Caco-2 (cell line): ENCODE results near the gene KIFC3. TPM values are rescaled to one million over a fixed set of nuclear protein-coding genes. Genes with fewer than 3 reads are reported as not detected.

Experiments used
- BruUV-seq: library from RNA; stranded (reverse); fragments of 400-500 nt; replicated peaks from 2 replicates; lab custom pipeline; 2021; lab: Mats Ljungman, UMichigan
- CTCF ChIA-PET: fragments of 300-600 bp; sonication (Branson Sonifier 250); formaldehyde crosslinking; loops from one replicate; lab custom pipeline; 2022; ENCODE audit warnings: antibody characterized with exemption; lab: Charles Lee
- POLR2A ChIA-PET: fragments of 300-600 bp; sonication (Branson Sonifier 250); formaldehyde crosslinking; loops from one replicate; lab custom pipeline; 2022; ENCODE audit warnings: antibody characterized with exemption; lab: Charles Lee
- DNase-seq, 2 experiments: peaks; one replicate each; pipeline versions ENCODE4 v3.0.0 to v3.0.0-alpha.2; 2020 to 2022
- H3K27me3 ChIP-seq: replicated peaks from 2 replicates; pipeline ENCODE4 v1.6.0; 2011; ENCODE audit warnings: low read length; ENCODE audit not compliant: control insufficient read depth, insufficient read depth
- H3K36me3 ChIP-seq: 2 replicates; pipeline ENCODE4 v1.5.1; 2011; ENCODE audit warnings: low read length; ENCODE audit not compliant: control insufficient read depth, insufficient read depth
- H3K4me1 ChIP-seq: fragments of 250-450 bp; sonication (Bioruptor Pico); 2 replicates; pipeline ENCODE4 v1.5.1; 2020; ENCODE audit warnings: mild to moderate bottlenecking
- H3K4me3 ChIP-seq: 2 replicates; pipeline ENCODE4 v1.5.1; 2011; ENCODE audit warnings: low read depth, mild to moderate bottlenecking, control low read depth, low read length
- H3K9me3 ChIP-seq: fragments of 250-450 bp; sonication (Bioruptor Pico); 2 replicates; pipeline ENCODE4 v1.5.1; 2020; ENCODE audit warnings: mild to moderate bottlenecking, moderate library complexity
- H3K27ac Mint-ChIP-seq: one replicate; pipeline ENCODE4 v1.8.0; 2022; ENCODE audit warnings: mixed read lengths; ENCODE audit not compliant: unreplicated experiment
- H3K27me3 Mint-ChIP-seq: one replicate; pipeline ENCODE4 v1.8.0; 2022; ENCODE audit warnings: mixed read lengths; ENCODE audit not compliant: insufficient read depth, unreplicated experiment
- H3K36me3 Mint-ChIP-seq: one replicate; pipeline ENCODE4 v1.8.0; 2022; ENCODE audit warnings: mild to moderate bottlenecking, mixed read lengths; ENCODE audit not compliant: insufficient read depth, unreplicated experiment
- H3K4me1 Mint-ChIP-seq: one replicate; pipeline ENCODE4 v1.8.0; 2022; ENCODE audit warnings: low read depth, mixed read lengths; ENCODE audit not compliant: unreplicated experiment
- H3K4me3 Mint-ChIP-seq: one replicate; pipeline ENCODE4 v1.8.0; 2022; ENCODE audit warnings: mild to moderate bottlenecking, moderate library complexity, mixed read lengths; ENCODE audit not compliant: unreplicated experiment
- H3K9me3 Mint-ChIP-seq: one replicate; pipeline ENCODE4 v1.8.0; 2022; ENCODE audit warnings: mixed read lengths; ENCODE audit not compliant: unreplicated experiment
- CTCF ChIP-seq, 2 experiments: fragments of 200-600 bp in 1 of 2; IDR thresholded peaks; 1 replicate in 1 of 2; 2 replicates in 1 of 2; pipeline versions ENCODE4 v1.5.1 to v1.8.0; 2011 to 2022; ENCODE audit warnings: antibody characterized with exemption in 1 of 2, control low read depth in 1 of 2, inconsistent platforms in 1 of 2, low read depth in 1 of 2, low read length in 1 of 2, mild to moderate bottlenecking in 1 of 2, moderate library complexity in 1 of 2; ENCODE audit not compliant: insufficient read depth in 1 of 2, severe bottlenecking in 1 of 2, unreplicated experiment in 1 of 2
- intact Hi-C: fragments of 100-400 bp; cut with micrococcal nuclease; formaldehyde crosslinking; loops from one replicate; pipeline ENCODE4 v1.10.0; 2022; ENCODE audit not compliant: unreplicated experiment
- total RNA-seq: library from RNA; stranded (reverse); gene quantifications from 2 replicates; pipeline ENCODE4 v1.2.3, GENCODE V29; 2022

Gene KIFC3
- total RNA-seq, 1 experiment from 2014 or later: 103 TPM

GRCh38 chr16:57755061-57755684, 47.1 kb downstream of the KIFC3 start:
- Histone ChIP-seq H3K36me3 (peaks cover 3% of the 10 kb centered on the region), H3K9me3 (no peaks in the 10 kb centered on the region), H3K4me1 (peaks cover 13% of the 10 kb centered on the region), H3K4me3 (no peak overlapping the region), H3K27me3 (no peaks in the 10 kb centered on the region)
- intact Hi-C loops: loop anchor here (5.0 kb wide), 1 partner anchor 137 kb away; no protein-coding TSS in a partner anchor
- H3K9me3 Mint-ChIP-seq: no peaks in the 10 kb centered on the region
- no peak overlapping the region for H3K27ac Mint-ChIP-seq
- peaks cover 51% of the 10 kb centered on the region for H3K36me3 Mint-ChIP-seq
- peaks cover 18% of the 10 kb centered on the region for H3K4me1 Mint-ChIP-seq
- no peaks in the 10 kb centered on the region for H3K27me3 Mint-ChIP-seq
- BruUV-seq: no TSS peak
- DNase-seq: no peak
- ChIA-PET POLR2A (no interaction called here), CTCF (interaction anchor here (0.6 kb wide), 1 partner anchor 88 kb away, joined by 3 read pairs; no protein-coding TSS in a partner anchor)
- H3K4me3 Mint-ChIP-seq: no peak overlapping the region
- no peak for TF ChIP-seq CTCF (IDR thresholded peaks at IDR 0.05; ENCODE audit: insufficient read depth in 1 of 2, low read depth in 1 of 2, low read length in 1 of 2, severe bottlenecking in 1 of 2, unreplicated experiment in 1 of 2)

- H3K4me1 Mint-ChIP-seq: peaks cover 11% of the 10 kb centered on the region
- H3K4me3 Mint-ChIP-seq: no peak overlapping the region
- ChIA-PET POLR2A (no interaction called here), CTCF (interaction anchor here (0.6 kb wide), 1 partner anchor 109 kb away, joined by 3 read pairs; no protein-coding TSS in a partner anchor)
- intact Hi-C loops: loop anchor here (5.0 kb wide), 1 partner anchor 138 kb away; no protein-coding TSS in a partner anchor
- TF ChIP-seq CTCF (IDR thresholded peaks at IDR 0.05; ENCODE audit: insufficient read depth in 1 of 2, low read depth in 1 of 2, low read length in 1 of 2, severe bottlenecking in 1 of 2, unreplicated experiment in 1 of 2): no peak
- Histone ChIP-seq H3K27me3 (no peaks in the 10 kb centered on the region), H3K4me1 (peaks cover 6% of the 10 kb centered on the region), H3K4me3 (no peak overlapping the region), H3K36me3 (peaks cover 3% of the 10 kb centered on the region), H3K9me3 (no peaks in the 10 kb centered on the region)
- BruUV-seq: no TSS peak
- no peak for DNase-seq
- H3K27ac Mint-ChIP-seq: no peak overlapping the region
- peaks cover 44% of the 10 kb centered on the region for H3K36me3 Mint-ChIP-seq
- no peaks in the 10 kb centered on the region for H3K27me3 Mint-ChIP-seq
- no peaks in the 10 kb centered on the region for H3K9me3 Mint-ChIP-seq
Observed at GRCh38 chr16:57754354-57755060, 47.8 kb downstream of the KIFC3 start.

- TF ChIP-seq CTCF (IDR thresholded peaks at IDR 0.05; ENCODE audit: insufficient read depth in 1 of 2, low read depth in 1 of 2, low read length in 1 of 2, severe bottlenecking in 1 of 2, unreplicated experiment in 1 of 2): no peak
- no peak for DNase-seq
- Histone ChIP-seq H3K4me3 (no peak overlapping the region), H3K4me1 (peaks cover 2% of the 10 kb centered on the region; the same call in 1 of the 2 replicates), H3K9me3 (no peaks in the 10 kb centered on the region), H3K27me3 (no peaks in the 10 kb centered on the region), H3K36me3 (peaks cover 3% of the 10 kb centered on the region)
- BruUV-seq: no TSS peak
- intact Hi-C loops: no loop called here
- CTCF ChIA-PET: interaction anchor here (0.6 kb wide), 1 partner anchor 110 kb away, joined by 3 read pairs; no protein-coding TSS in a partner anchor
- peaks cover 7% of the 10 kb centered on the region for H3K4me1 Mint-ChIP-seq
- peaks cover 36% of the 10 kb centered on the region for H3K36me3 Mint-ChIP-seq
- H3K9me3 Mint-ChIP-seq: no peaks in the 10 kb centered on the region
- H3K27ac Mint-ChIP-seq: no peak overlapping the region
- no peaks in the 10 kb centered on the region for H3K27me3 Mint-ChIP-seq
- H3K4me3 Mint-ChIP-seq: no peak overlapping the region
- POLR2A ChIA-PET: no interaction called here
Observed at GRCh38 chr16:57753448-57754353, 48.6 kb downstream of the KIFC3 start.
